Measurements from ENCODE around the gene ADGRA1.

The ADGRA1 gene

GRCh38 chr10:133100706-133101415, 13.1 kb downstream of the ADGRA1 start:
- Mint-ChIP-seq H3K27ac (no peak overlapping the region), H3K4me3 (no peak overlapping the region)
- TF ChIP-seq, protein P1, sequence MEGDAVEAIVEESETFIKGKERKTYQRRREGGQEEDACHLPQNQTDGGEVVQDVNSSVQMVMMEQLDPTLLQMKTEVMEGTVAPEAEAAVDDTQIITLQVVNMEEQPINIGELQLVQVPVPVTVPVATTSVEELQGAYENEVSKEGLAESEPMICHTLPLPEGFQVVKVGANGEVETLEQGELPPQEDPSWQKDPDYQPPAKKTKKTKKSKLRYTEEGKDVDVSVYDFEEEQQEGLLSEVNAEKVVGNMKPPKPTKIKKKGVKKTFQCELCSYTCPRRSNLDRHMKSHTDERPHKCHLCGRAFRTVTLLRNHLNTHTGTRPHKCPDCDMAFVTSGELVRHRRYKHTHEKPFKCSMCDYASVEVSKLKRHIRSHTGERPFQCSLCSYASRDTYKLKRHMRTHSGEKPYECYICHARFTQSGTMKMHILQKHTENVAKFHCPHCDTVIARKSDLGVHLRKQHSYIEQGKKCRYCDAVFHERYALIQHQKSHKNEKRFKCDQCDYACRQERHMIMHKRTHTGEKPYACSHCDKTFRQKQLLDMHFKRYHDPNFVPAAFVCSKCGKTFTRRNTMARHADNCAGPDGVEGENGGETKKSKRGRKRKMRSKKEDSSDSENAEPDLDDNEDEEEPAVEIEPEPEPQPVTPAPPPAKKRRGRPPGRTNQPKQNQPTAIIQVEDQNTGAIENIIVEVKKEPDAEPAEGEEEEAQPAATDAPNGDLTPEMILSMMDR (IDR thresholded peaks at IDR 0.05; ENCODE audit: unreplicated experiment in 3 of 3): no peak

DNA sequence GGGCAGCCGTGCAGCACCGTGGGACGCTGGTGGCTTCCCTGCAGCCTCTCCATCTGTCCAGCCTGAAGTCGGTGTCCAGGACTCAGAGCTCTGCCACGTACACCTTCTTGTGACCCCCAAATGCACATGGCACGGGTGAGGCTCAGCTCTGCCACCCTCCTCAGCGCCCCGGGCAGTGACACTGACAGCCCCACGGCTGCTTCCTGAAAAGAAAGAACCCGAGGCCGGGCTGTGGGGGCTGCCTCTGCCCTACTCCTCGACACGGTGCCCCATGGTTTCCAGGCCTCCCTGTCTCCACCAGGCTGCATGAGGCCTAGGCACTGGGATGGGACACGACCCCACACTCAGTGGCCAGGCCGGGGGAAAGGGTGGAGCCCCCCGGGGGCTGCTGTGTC, 13.7 kb downstream of the ADGRA1 start:
- H3K4me3 Mint-ChIP-seq: no peak overlapping the region
- H3K27ac Mint-ChIP-seq: no peak overlapping the region
- no peaks in the 10 kb centered on the region for H3K36me3 Mint-ChIP-seq (ENCODE audit: low read depth)
- H3K27me3 Mint-ChIP-seq (ENCODE audit: low read depth): peaks cover 33% of the 10 kb centered on the region
- TF ChIP-seq, protein P1 (IDR thresholded peaks at IDR 0.05; ENCODE audit: unreplicated experiment in 3 of 3): no peak
- peaks cover 10% of the 10 kb centered on the region for H3K4me1 Mint-ChIP-seq
- no peaks in the 10 kb centered on the region for H3K9me3 Mint-ChIP-seq

More at GRCh38 chr10:133100706-133101415, 13.1 kb downstream of the ADGRA1 start:
- Mint-ChIP-seq H3K9me3 (no peaks in the 10 kb centered on the region), H3K36me3 (ENCODE audit: low read depth) (no peaks in the 10 kb centered on the region), H3K27me3 (ENCODE audit: low read depth) (peaks cover 39% of the 10 kb centered on the region), H3K4me1 (peaks cover 10% of the 10 kb centered on the region)

DNA sequence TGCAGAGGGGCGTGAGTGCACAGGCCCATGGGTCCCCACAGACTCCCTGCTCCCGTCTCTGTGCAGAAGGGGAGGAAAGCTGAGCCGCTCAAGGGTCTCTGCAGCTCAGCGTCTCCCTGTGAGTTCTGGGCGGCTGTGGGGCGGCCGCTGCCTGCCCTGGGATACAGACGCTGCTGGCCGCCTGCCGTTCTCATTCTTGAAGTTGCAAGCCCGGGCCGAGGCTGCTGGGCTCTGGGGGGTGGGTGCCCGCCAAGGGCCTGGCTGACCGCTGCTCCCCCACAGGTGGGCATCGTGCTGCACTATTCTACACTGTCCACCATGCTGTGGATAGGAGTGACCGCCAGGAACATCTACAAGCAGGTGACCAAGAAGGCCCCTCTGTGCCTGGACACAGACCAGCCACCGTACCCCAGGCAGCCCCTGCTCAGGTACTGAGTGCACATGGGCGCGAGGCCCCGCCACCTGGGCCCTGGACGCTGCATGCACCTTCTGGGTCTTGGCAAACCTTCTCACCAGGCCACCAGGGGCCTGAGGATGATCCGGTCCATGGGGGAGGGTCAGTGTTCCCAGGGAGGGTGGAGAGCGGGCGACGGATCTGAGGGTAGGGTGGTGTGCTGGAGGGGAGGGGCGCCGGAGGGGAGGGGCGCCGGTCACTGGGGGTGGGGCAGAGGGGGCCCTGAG, 14.8 kb downstream of the ADGRA1 start:
- TF ChIP-seq, protein P1 (IDR thresholded peaks at IDR 0.05; ENCODE audit: unreplicated experiment in 3 of 3): no peak
- Mint-ChIP-seq H3K27me3 (ENCODE audit: low read depth) (peaks cover 38% of the 10 kb centered on the region), H3K9me3 (peaks cover 4% of the 10 kb centered on the region), H3K4me3 (no peak overlapping the region), H3K36me3 (ENCODE audit: low read depth) (peaks cover 8% of the 10 kb centered on the region), H3K4me1 (peaks cover 10% of the 10 kb centered on the region), H3K27ac (no peak overlapping the region)

DNA sequence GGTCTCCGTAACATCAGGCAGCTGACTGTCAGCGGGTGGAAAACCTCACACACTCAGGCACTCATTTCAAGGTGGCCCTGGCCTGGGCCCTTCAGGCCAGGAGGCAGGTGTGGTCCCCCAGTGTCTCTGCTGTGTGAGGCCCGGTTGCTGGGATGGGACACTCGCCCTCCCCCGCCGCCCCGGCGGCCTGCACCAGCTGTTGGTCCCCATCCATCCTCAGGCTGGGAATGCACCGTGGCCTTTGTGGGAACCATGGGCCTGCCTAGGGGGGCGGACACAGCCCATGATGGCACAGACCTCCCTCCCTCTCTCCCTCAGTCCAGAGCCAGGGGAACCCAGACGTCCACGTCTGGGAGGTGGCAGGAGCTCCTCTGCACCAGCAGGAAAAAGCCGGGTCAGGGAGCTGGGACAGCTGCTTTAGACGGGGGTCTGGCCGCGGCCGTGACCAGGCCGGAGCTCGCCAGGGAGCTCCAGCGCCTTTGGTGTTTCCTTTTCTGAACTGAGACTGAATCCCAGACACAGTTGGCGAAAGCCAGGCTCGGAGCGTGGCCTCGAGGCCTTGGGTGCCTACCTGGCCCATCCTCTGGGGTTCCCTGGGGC, 15.7 kb downstream of the ADGRA1 start:
- peaks cover 40% of the 10 kb centered on the region for H3K27me3 Mint-ChIP-seq (ENCODE audit: low read depth)
- H3K4me1 Mint-ChIP-seq: peaks cover 10% of the 10 kb centered on the region
- H3K36me3 Mint-ChIP-seq (ENCODE audit: low read depth): peaks cover 10% of the 10 kb centered on the region
- H3K27ac Mint-ChIP-seq: no peak overlapping the region
- peaks cover 11% of the 10 kb centered on the region for H3K9me3 Mint-ChIP-seq
- TF ChIP-seq, protein P1 (IDR thresholded peaks at IDR 0.05; ENCODE audit: unreplicated experiment in 3 of 3): no peak
- H3K4me3 Mint-ChIP-seq: no peak overlapping the region

DNA sequence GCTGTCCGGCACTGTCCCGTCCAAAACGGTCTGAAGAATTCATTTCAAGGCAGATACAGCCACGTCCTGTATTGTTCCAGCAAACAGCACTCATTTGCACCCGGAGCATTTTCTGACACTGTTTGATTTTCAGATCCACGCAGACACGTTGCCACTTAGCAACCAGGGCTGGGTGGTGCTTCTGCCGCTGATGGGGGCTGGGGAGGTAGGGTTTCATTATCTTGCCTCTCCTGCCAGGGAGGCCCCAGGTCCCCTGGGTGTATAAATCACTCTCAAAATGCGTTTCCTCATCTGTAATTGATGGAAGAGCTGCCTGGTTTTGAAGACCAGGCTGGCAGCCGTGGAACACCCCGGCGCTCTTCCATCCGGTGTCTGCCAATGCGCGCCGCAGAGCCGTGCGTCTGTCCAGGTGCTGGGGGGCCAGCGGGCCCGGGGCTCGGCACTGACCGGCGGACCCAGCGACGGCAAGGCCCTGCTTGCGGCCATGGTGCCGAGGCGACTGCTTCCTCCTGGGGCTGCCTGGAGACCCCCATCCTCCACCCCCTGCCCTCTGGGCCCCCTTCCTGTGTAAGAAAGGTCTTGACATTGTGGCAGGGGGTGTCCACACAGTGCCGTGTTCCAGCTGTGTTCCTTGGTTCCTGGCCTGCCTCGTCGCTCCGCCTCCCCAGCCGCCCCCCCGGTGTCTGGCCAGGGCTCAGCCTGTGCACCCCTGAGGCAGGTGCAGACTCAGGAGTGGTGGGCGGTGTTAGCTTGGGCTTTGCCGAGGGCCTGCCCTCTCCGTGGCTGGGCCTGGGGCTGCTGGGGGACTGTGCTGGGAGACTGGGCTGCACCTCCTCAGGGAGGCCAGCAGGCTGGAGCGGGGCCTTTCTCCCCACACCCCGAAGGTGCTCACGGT, 16.6 kb downstream of the ADGRA1 start:
- Mint-ChIP-seq H3K27me3 (ENCODE audit: low read depth) (peaks cover 48% of the 10 kb centered on the region), H3K36me3 (ENCODE audit: low read depth) (peaks cover 10% of the 10 kb centered on the region), H3K4me3 (no peak overlapping the region), H3K9me3 (peaks cover 14% of the 10 kb centered on the region), H3K4me1 (peaks cover 10% of the 10 kb centered on the region), H3K27ac (no peak overlapping the region)
- TF ChIP-seq, protein P1 (IDR thresholded peaks at IDR 0.05; ENCODE audit: unreplicated experiment in 3 of 3): no peak
